A172 (cell line): ENCODE results near the gene SPATA21. TPM values are rescaled to one million over a fixed set of nuclear protein-coding genes. Genes with fewer than 3 reads are reported as not detected.

Experiments
- DNase-seq: peaks from one replicate; pipeline ENCODE4 v3.0.0-alpha.2; 2015; ENCODE audit warnings: low spot score
- total RNA-seq: library from RNA; depleted of rRNA; stranded (reverse); fragments of >200 nt; shearing (Covaris generic); gene quantifications from 2 replicates; pipeline ENCODE4 v1.2.3, GENCODE V29; 2014

SPATA21 gene
- total RNA-seq, 1 experiment from 2014 or later: not detected

DNA sequence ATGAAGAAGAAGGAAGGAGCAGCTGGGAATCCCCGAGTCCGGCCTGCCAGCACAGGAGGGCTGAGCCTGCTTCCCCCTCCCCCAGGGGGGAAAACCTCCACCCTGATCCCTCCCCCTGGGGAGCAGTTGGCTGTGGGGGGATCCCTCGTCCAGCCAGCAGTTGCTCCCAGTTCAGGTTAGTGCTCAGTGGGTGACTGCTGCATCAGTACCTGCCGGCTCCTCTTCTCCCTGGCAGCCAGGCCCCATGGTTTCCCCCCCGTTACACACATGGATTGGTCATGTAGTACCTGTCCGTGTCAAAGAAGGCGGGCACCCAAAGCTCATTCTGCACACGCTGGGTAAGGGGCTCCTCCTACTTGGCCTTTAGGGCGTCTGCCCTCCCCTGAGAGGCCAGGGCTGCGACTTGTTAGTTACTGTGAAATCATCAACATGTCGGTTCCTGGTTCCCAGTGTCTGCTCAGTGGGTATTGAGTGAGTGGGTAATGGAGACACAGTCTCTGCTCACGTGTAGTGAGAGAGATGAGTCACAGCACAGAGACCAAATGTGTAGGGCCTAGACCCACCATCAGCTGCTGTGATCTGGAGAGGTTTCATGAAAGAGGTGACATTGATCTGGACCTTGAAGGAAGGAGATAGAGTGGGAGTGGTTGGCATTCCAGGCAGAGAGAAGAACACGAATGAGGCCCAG is 14.8 kb upstream of the SPATA21 start:
- DNase-seq: no peak

DNA sequence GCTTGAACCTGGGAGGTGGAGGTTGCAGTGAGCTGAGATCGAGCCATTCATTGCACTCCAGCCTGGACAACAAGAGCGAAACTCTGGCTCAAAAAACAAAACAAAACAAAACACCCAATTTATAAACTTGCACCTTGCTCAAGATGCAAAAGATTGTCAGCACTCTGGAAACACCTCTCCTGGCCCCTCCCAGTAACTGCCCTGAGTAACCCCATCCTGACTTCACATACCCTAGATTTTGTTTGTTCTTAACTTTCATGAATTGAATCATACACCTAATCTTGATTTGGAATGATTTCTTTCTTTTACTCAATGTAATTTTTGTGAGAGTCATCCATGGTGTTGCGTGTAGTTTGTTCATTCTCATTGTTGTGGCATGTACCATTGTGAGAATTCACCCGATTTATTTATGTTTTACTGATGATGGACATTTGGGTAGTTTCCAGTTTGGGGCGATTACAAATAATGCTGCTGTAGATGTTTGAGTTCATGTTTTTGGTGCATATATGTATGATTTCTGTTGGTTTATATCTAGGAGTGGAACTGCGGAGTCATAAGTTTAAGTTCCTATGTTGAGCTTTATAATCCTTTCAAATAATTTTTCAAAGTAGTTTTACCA is 13.7 kb upstream of the SPATA21 start:
- no peak for DNase-seq

DNA sequence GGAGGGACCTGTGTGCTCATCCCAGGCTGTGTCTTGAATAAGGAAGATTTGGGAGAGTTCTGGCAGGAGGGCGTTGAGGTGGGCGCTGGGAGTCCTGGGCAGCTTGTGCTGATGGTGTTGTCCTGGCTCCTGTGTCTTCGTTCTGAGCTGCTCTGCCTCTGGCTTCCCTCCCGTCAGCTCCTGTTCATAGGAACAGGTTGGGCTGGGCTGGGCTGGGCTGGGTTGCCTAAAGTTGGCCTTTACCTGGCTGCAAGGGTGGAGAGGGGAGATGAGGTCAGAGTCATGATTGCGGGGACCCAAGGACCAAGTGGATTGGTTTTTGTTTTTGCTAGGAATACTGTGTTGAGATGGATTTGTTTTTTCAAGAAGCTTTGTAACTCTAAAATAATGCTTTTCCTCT is 12.4 kb upstream of the SPATA21 start:
- DNase-seq: no peak

DNA sequence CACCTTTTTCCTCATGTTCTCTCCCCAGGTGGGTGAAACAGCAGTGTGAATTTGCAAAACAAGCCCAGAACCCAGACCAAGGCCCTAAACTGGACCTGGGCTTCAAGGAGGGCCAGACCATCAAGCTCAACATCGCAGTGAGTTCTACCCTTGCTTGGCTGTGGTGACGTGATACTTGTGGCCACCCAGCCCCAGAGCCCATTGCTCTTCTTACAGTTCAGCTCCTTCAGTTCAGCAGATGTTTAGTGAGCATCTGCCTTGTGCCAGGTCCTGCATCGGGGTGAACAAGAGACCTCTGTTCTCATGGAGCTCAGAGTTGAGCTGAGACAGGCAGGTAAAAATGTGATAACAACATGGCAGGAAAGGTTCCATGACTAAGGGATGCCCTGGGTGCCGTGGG is 11.8 kb upstream of the SPATA21 start:
- DNase-seq: no peak

DNA sequence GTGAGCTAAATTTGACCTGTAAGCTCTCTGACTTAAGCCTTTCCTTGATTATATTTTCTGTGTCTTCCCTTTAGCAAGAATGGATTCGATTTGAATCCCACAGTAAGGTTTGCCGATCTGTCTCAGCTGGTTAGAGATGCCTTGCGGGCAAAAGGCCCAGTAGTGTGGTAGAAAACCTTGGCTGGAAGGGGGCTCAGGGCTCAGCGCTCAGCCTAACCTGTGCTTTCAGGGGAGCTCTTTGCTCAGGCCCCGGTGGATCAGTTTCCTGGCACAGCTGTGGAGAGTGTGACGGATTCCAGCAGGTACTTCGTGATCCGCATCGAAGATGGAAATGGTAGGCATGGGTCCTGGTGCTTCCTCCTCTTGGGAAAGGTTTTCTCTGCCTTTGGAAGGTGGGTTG is 10.4 kb upstream of the SPATA21 start:
- DNase-seq: no peak

DNA sequence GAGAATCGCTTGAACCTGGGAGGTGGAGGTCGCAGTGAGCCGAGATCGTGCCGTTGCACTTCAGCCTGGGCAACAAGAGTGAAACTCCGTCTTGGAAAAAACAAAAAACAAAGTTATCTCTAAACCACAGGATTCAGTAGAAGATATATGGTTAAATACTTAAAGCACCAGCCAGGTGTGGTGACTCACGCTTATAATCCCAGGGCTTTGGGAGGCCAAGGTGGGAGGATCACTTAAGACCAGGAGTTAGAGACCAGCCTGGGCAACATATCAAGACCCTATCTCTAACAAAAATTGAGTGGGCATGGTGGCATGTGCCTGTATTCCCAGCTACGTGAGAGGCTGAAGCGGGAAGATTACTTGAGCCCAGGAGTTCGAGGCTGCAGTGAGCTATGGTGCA is 8.9 kb upstream of the SPATA21 start:
- no peak for DNase-seq

DNA sequence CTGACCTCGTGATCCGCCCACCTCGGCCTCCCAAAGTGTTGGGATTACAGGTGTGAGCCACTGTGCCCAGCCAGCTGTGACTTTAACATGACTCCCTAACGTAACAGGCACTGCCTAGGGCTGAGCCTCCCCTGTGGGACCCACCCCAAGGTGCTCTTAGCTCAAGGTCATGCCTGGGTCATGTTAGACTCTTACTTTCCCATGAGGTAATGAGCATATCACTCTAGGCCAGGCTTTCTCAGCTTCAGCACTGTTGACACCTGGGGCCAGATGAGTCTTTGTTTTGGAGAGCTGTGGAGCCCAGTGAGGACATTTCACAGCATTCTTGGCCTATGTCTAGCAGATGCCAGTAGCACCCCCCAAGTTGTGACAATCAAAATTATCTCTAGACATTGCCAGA is 7.8 kb upstream of the SPATA21 start:
- DNase-seq: no peak

DNA sequence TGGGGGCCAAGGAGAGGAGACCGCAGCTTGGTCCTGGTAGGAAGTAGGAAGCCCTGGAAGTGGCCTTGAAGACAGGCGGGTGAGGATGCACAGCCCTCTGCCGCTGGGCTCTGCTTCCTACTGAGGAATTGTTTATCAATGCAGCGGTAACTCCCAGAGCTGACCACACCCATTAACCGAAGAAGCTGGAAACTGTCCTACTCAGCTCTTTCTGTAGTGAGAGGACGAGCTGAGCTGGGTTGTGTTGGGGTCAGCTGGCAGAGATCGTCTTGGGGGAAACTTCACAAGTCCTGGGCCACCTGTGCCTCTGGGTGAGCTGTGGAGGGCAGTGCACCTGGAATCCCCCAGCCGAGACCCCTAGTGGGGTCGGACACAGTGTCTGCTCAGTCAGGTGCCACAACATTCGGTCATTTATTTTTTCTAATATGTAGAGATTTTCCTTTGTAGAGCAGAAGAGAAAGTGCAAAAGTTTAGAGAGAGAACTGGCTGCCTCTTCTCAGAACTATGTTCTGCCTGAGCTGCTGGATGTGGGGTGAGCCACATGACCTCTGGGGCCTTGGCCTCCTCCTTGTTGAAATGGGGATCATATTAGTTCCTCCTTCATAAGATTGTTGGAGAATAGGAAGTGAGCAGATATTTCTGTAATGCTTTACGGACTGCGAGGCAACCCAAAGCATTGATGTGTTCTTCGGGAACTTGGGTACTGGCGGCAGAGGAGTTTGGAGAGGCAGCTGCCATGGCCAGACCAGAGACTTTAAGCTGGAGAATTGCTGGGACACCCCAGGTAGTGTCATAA is 6.9 kb upstream of the SPATA21 start:
- no peak for DNase-seq

DNA sequence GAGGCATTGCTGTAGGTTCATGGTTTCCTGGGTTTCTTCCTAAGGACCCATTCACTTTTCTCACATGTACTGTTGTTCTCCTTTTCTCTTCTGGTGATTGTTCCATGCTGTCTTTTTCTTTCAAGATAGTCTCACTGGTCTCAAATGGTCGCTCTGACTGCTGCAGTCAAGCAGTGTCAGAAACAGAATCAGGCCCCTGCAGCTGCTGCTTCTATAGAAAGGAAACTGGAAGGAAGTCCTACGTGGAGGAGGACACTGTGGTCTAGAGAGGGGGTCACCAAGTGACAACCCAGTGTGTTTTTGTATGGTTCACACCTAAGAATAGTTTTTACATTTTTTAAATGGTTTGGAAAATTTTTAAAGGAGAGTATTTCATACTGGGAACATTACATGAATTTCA is 5.7 kb upstream of the SPATA21 start:
- no peak for DNase-seq

DNA sequence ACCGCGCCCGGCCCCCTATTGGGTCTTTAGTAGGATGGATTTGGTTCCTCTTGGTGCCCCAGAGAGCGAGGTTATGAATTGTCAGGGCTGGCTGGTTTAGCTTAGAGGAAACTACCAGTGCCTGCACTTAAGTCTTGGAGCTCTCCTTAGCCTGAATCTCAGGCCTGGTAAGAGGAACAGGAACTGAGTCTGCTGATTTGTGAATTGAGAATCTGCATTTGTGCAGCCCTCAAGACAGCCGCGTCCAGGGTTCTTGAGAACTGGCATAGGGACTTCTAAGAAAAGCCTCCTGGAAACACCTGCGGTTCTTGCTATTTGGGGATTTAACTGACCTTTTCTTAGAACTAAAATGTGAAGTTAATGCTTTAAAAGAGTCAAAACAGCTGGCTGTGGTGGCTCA is 5.0 kb upstream of the SPATA21 start:
- DNase-seq: no peak

DNA sequence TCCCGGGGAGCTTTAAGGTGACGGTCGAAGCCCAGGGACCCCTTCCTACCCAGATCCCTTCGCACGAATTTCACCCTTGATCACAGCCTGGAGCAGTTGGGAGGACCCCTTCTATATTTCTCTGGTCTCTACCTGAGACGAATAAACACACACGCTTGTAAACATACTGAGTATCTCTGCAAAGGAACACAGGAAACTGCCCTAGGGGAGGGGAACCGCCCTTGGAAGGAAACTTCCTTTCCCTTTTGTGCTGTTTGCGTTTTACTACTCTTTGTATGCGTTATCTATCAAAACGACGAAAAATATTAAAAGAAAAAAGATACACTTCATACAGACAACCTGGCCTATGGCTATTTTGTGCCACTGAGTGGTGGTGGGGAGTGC is 4.0 kb upstream of the SPATA21 start:
- no peak for DNase-seq

DNA sequence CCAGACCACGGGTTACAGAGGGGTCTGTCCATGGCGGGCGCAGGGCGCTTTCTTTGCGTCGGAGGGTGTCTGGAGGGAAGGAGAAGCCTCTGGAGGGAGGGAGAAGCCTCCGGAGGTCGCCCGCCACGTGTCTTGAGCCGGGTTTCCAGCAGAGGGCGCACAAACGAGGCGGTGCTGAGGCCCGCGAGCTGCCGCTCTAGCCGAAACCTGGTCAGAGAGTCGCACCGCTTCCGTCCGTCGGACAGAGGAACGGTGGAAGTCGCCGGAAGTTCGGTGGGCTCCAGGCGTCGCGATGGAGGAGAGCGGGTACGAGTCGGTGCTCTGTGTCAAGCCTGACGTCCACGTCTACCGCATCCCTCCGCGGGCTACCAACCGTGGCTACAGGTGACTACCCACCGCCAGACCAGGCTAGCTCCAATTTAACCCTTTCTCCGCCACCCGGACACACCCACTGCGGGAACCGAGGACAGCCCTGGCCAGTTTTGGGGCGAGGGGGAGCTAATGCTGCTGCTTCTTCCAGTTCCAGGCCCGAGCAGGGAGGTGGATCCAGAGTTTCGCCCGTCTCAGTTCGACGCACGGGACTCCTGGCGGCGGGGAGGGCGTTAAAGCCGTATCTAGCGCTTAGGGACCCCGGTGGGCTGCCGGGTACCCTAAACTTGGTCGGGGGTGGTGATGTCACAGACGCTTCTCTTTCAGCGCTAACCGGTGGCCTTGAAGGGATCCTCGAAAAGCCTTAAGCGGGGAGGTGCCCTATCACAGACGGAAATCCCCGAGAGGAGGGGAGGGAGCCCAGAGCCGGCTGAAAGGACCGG is 3.5 kb upstream of the SPATA21 start, which contains the start of gene NECAP2:
TSS of gene NECAP2 (plus strand) at position 255 of the 812 bp plus-strand sequence. CDS start at position 293, 38 bp downstream.
- DNase-seq: peak; percentile 70

DNA sequence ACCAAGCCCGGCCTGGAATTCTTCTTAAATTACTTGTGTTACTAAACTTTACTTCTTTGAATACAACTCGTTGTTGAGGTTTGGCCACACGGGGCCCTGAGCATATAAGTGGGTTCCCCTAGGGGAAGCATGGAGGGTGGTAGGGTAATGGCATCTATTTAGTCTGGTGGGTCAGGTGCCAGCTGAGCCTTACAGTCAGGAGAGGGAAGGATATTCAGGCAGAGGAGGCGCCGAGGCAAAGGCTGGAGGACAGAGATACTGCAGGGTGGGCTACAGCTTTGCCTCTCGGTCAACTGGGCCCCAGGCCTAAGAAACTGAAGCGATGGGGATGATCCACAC is 2.9 kb upstream of the SPATA21 start:
- DNase-seq: no peak

DNA sequence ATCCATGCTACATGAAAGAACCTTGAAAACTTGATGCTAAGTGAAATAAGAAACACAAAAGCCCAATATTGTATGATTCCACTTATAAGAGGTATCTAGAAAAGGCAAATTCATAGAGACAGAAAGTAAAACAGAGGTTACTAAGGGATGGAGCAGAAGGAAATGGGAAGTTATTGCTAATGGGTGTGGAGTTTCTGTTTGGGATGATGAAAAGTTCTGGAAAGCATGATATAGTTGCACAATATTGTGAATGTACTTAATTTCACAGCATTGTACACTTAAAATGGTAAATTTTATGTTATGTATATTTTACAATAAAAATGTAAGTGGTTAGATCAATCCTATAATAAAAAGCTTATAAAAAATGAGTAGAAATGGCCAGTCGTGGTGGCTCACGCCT is 1.7 kb upstream of the SPATA21 start:
- no peak for DNase-seq

DNA sequence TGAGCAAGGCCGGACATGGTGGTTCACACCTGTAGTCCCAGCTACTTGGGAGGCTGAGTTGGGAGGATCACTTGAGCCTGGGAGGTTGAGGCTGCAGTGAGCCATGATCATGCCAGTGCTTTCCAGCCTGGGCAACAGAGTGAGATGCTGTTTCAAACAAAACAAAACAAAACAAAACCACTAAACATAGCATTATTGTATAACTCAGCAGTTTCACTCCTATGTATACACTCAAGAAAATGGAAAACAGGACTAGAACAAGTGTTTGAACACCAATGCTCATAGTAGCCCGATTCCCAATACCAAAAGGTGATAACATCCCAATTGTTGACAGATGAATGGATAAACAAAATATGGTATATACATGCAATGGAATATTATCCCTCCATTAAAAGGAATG is 1.3 kb upstream of the SPATA21 start:
- no peak for DNase-seq

DNA sequence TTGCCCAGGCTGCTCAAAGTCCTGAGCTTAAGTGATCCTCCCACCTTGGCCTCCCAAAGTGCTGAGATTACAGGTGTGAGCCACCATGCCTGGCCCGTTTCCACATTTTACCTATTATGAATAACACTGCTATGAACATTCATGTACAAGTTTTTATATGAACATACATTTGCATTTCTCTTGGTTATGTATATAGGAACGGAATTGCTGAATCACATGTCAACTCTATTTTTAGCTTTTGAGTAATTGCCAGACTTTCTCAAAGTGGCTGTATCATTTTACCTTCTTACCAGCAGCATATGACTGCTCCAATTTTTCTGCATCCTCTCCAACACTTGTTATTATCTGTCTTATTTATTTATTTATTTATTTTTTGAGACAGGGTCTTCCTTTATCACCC is 2.7 kb downstream of the SPATA21 start:
- no peak for DNase-seq

DNA sequence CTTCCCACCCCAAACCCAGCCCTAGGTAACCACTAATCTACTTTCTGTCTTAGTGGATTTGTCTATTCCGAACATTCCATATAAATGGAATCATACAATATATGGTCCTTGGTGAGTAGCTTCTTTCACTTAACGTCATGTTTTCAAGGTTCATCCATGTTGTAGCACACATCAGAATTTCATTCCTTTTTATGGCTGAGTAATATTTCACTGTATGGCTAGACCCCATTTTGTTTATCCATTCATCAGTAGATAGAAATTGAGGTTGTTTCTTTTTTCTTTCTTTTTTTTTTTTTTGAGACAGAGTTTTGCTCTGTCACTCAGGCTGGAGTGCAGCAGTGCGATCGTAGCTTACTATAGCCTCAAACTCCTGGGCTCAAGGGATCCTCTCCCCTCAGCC is 3.2 kb downstream of the SPATA21 start:
- DNase-seq: no peak

DNA sequence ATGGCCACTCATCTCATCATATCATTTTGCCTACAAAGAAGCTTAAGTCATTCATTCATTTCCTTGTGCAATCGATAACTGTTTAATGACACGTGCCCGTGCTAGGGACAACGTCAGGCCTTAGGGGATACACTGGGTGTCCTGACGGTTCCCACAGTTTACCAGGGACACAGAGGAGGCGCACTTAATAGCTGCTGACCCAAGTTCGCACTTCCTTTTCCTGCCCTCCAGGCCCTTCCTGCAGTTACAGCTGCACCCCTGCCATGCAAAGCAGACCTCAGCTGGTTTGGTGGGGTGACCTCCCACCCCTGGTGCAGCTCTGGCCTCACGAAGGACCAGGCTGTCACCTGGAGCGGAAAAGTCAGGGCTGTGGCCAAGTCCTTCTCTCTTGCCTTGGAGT is 4.2 kb downstream of the SPATA21 start:
- DNase-seq: no peak

DNA sequence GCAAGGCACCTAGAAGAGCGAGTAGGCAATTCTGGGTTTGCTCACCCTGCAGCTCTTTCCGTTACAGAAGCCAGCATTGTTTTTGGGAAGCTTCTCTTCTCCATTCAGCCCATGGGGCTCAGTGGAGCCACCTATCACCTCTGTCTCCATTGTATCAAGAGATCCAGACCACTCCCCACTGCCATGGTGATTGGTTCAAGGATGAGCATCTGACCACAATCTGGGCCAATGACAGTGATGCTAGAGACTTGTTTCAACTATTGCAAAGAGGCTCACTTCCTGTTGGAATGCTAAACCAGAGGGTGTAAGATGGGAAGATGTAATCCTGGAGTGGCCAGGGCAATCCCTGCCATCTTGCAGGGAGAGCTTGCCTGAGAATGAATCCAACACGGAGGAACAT is 6.6 kb downstream of the SPATA21 start:
- DNase-seq: peak; percentile 27

DNA sequence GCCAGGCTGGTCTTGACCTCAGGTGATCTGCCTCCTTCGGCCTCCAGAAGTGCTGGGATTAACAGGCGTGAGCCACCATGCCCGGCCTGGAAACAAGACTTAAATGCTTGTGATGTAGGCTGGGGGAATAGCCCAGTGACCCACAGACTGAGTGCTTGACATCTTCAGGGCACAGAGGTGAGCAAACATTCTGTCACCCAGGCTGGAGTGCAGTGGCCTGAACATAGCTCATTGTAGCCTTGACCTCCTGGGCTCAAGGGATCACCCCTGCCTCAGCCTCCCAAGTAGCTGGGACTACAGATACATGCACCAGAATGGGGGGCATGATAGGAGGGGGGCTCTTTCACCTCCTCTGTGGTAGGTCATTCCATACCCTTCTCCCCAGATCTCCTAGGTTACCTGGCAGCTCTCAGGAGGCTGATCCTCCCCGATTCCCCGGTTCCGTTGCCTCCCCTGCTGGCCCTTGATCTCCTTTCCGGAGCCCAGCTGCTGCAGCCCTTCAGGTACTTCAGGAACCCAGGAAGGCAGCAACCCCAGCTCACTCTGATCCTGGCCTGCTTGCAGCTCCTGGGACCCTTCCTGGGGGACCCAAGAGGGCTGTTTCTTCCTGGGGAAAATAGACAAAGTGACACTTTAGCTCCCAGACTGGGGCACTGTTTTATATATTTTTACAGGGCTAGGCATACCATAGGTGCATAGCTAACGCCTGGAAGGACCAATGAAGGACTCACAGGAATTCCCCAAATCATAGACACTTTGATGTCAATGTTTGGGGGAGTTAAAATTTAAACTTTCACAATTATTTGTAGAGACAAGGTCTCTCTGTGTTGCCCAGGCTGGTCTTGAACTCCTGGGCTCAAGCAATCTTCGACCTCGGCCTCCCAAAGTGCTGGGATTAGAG is 11.8 kb downstream of the SPATA21 start:
- no peak for DNase-seq

DNA sequence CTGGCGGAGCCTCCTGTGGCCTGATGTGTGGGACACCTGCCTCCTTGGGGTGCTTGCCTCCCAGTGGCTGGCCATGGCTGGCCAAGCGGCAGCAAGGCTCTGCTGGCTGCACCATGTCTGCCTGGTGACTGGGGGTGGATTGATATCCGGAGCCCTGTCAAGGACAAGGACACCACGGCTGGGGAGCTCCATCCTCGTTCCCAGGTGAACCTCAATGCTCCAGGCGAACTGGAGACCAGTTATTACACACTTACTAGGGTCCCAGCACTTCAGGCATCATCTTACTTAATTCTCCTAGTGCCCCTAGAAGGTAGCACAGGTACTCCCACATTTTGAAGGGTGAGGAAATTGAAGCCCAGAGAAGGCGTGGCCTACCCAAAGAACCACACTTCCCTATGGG is 15.2 kb downstream of the SPATA21 start:
- DNase-seq: no peak
